Psoas muscle (tissue), 8 donors: ENCODE results near the gene DBN1. TPM values are rescaled to one million over a fixed set of nuclear protein-coding genes. Genes with fewer than 3 reads are reported as not detected.

ENCODE experiments used
- ATAC-seq, 4 donors: fragments of 200-7000 bp; cut with Tn5 transposase; one replicate each; pipeline ENCODE4 v1.9.1; 2020; ENCODE audit warnings: moderate library complexity in 3 of 4, mild to moderate bottlenecking in 2 of 4
- DNase-seq, 2 donors: peaks; one replicate each; pipeline ENCODE4 v3.0.0-alpha.2; 2020
- H3K27ac ChIP-seq: fragments of 200-600 bp; one replicate; pipeline ENCODE4 v1.8.0; 2022
- H3K27me3 ChIP-seq, 3 donors: fragments of 200-600 bp in 1 of 3; one replicate each; pipeline versions ENCODE4 v1.6.1 to v1.8.0; 2013 to 2022; ENCODE audit warnings: low read length in 2 of 3, mild to moderate bottlenecking in 2 of 3, moderate library complexity in 1 of 3; ENCODE audit not compliant: insufficient read depth in 3 of 3
- H3K36me3 ChIP-seq, 2 donors: fragments of 200-600 bp in 1 of 2; one replicate each; pipeline versions ENCODE4 v1.6.1 to v1.8.0; 2013 to 2022; ENCODE audit warnings: low read depth in 1 of 2, mild to moderate bottlenecking in 1 of 2, moderate library complexity in 1 of 2; ENCODE audit not compliant: insufficient read depth in 1 of 2
- H3K4me1 ChIP-seq: fragments of 200-600 bp; one replicate; pipeline ENCODE4 v1.8.0; 2022
- H3K4me3 ChIP-seq: fragments of 200-600 bp; one replicate; pipeline ENCODE4 v1.8.0; 2022; ENCODE audit warnings: mild to moderate bottlenecking
- H3K9me3 ChIP-seq: fragments of 200-600 bp; one replicate; pipeline ENCODE4 v1.8.0; 2022
- CTCF ChIP-seq: fragments of 200-600 bp; IDR thresholded peaks from one replicate; pipeline ENCODE4 v1.8.0; 2022; ENCODE audit warnings: antibody characterized with exemption
- WGBS, 3 donors: extraction: QIAGEN DNeasy Blood & Tissue Kit; methylation state at CpG; one replicate each; pipeline versions ENCODE4 v1.1.6 to v1.1.7; 2013; 5-methylcytosine and 5-hydroxymethylcytosine counted together
- intact Hi-C, 2 donors: fragments of 100-400 bp; cut with DNase I; formaldehyde crosslinking; loops; one replicate each; pipeline versions ENCODE4 v1.11.0 to v1.14.2; 2022
- polyA plus RNA-seq, 3 donors: library from polyadenylated mRNA; stranded (reverse); fragments of 200-250 nt; gene quantifications; one replicate each; pipeline ENCODE4 v1.2.3, GENCODE V29; 2013
- total RNA-seq, 4 donors: library from RNA; stranded (reverse); fragmentation: NEBNext Ultra II Directional in 2 of 4; extraction: Animal tissue kit (Norgen Biotek cat#: 25700) in 2 of 4; gene quantifications; one replicate each; pipeline versions ENCODE4 v1.2.1 to v1.2.4, GENCODE V29; 2021 to 2023
- donor health status: healthy with polysubstance abuse.
- donor health status: DM: no; HTN: no; CAD: no; lungs with moderate emphysema.
- donor health status: Bipolar disorder and iron deficiency.
- donor health status: healthy.
- donor health status: DM: yes; HTN: yes; CAD: no.
- donor health status: DM: no; HTN: no; CAD: no.
- donor health status: DM: no; HTN: no; CAD: no.
- donor health status: DM: yes; HTN: yes; CAD: no.

The DBN1 gene
- total and polyA plus RNA-seq, 7 donors: 8.1 to 28.4 (median 20.8) TPM

GRCh38 chr5:177516601-177517568, 43.5 kb upstream of the DBN1 start, which contains the start of gene DDX41:
Gene DDX41, minus strand, starts transcription at chr5:177516961. Its CDS starts 16 bp downstream, at chr5:177516945.
- H3K36me3 ChIP-seq: peaks cover 7 to 72% of the 10 kb centered on the region in 2 donors
- peak; percentile 98 to 99 for DNase-seq
- peak within 1 kb of the TSS; percentile 99 for H3K4me3 ChIP-seq
- intact Hi-C loops: no loop called here
- H3K9me3 ChIP-seq: no peaks in the 10 kb centered on the region
- peak within 1 kb of the TSS; percentile 79 for H3K27ac ChIP-seq
- WGBS, 3 donors: 0 to 1% (median 0%) methylated on average over 93 to 96 of the region's 96 CpGs
- H3K4me1 ChIP-seq: peaks cover 21% of the 10 kb centered on the region
- no peaks in the 10 kb centered on the region for H3K27me3 ChIP-seq
- TF ChIP-seq CTCF: no peak
- peak; percentile 90 to 95 (median 92) for ATAC-seq

GRCh38 chr5:177515580-177515979, 42.1 kb upstream of the DBN1 start:
- intact Hi-C loops: no loop called here
- peaks cover 21% of the 10 kb centered on the region for H3K4me1 ChIP-seq
- H3K4me3 ChIP-seq: peak overlapping the region; percentile 99
- peaks cover 7 to 72% of the 10 kb centered on the region in 2 donors for H3K36me3 ChIP-seq
- ATAC-seq (no peak), DNase-seq (no peak)
- no peak overlapping the region for H3K27ac ChIP-seq
- no peaks in the 10 kb centered on the region for H3K27me3 ChIP-seq
- TF ChIP-seq CTCF: no peak
- WGBS, 3 donors: 85 to 91% (median 88%) methylated on average over 7 of the region's 7 CpGs
- H3K9me3 ChIP-seq: no peaks in the 10 kb centered on the region

- no peak overlapping the region for H3K4me3 ChIP-seq
- H3K4me1 ChIP-seq: peaks cover 18% of the 10 kb centered on the region
- intact Hi-C loops: no loop called here
- TF ChIP-seq CTCF: no peak
- H3K27ac ChIP-seq: no peak overlapping the region
- 88 to 90% (median 89%) methylated on average over 11 of the region's 11 CpGs for WGBS, 3 donors
- peaks cover 7 to 69% of the 10 kb centered on the region in 2 donors for H3K36me3 ChIP-seq
- no peak for ATAC-seq
- DNase-seq: no peak
- H3K9me3 ChIP-seq: no peaks in the 10 kb centered on the region
- H3K27me3 ChIP-seq: no peaks in the 10 kb centered on the region
These were observed 41.1 kb upstream of the DBN1 start for GRCh38 chr5:177514541-177514940.

- Histone ChIP-seq H3K27me3 (no peaks in the 10 kb centered on the region), H3K9me3 (no peaks in the 10 kb centered on the region), H3K36me3 (peaks cover 7 to 61% of the 10 kb centered on the region in 2 donors), H3K27ac (no peak overlapping the region), H3K4me3 (no peak overlapping the region), H3K4me1 (peaks cover 11% of the 10 kb centered on the region)
- no peak for TF ChIP-seq CTCF
- WGBS, 3 donors: 94 to 98% (median 96%) methylated on average over 15 of the region's 15 CpGs
- no peak for ATAC-seq
- intact Hi-C loops: no loop called here
- DNase-seq: no peak
These were observed 40.1 kb upstream of the DBN1 start for GRCh38 chr5:177513500-177513899.
